Stomach (tissue), 4 donors: Measurements from ENCODE around the gene LGALS9.

Experiments used
- EP300 ChIP-seq: sonication (generic); formaldehyde crosslinking; IDR thresholded peaks from one replicate; pipeline ENCODE4 v1.6.1; 2017; ENCODE audit warnings: antibody characterized with exemption
- POLR2A ChIP-seq, 4 donors: fragments of 450-650 bp; IDR thresholded peaks; one replicate each; pipeline ENCODE4 v1.6.1; 2016; ENCODE audit warnings: antibody characterized with exemption in 4 of 4, control low read depth in 2 of 4, mild to moderate bottlenecking in 1 of 4, moderate library complexity in 1 of 4
- POLR2AphosphoS5 ChIP-seq, 3 donors: sonication (generic); formaldehyde crosslinking; IDR thresholded peaks; one replicate each; pipeline ENCODE4 v1.6.1; 2016; ENCODE audit warnings: antibody characterized with exemption in 3 of 3
- TF ChIP-seq, protein P1 (sequence below), 7 experiments: fragments of 450-650 bp in 4 of 7; fragments of 200-600 bp in 3 of 7; sonication (generic) in 3 of 7; IDR thresholded peaks; one replicate each; pipeline ENCODE4 v1.5.1; 2016 to 2019; ENCODE audit warnings: antibody characterized with exemption in 7 of 7, control low read depth in 2 of 7, mild to moderate bottlenecking in 1 of 7

DNA sequence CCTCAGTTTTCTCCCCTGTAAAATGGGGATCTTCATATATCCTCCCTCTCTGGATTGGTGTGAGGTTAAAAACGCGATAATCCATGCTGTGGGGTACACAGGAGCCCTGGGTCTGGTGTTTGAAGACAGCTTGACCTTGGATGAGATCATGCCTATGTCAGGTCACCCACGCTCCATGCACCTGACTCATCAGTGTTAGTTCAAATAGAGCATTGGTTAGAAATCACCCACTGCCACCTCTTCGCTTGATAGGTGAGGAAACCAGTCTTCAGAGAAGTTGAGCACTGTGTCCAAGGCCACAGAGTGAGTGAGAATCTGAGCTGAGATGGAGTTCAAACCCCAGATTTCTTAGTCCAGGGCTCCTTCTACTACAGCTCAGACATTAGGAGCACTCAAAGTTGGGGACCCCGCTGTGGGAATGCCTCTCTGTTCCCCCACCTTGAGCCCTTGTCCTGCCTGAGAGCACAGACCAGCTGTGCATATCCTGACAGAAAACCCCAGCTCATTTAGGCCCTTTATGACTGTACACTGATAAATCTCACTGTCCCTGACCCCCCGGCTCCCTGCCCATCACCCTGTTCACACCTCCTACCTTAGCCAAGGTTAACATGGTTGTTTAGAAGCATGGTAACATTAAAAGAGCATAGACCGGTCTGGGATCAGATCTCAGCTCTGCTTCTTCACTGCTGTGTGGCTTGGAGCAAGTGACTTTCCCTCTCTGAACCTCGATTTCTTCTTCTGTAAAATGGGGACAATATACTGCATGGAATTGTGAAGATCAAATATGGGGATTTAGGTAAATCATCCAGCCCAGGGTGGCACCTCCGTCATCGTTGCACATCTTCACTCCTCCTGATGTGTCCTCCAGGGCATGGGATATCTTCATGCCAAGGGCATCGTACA, 22.4 kb upstream of the LGALS9 start:
- TF ChIP-seq EP300 (no peak), POLR2AphosphoS5 (IDR thresholded peaks at IDR 0.05) (no peak), POLR2A (IDR thresholded peaks at IDR 0.05) (no peak)
- TF ChIP-seq, protein P1, sequence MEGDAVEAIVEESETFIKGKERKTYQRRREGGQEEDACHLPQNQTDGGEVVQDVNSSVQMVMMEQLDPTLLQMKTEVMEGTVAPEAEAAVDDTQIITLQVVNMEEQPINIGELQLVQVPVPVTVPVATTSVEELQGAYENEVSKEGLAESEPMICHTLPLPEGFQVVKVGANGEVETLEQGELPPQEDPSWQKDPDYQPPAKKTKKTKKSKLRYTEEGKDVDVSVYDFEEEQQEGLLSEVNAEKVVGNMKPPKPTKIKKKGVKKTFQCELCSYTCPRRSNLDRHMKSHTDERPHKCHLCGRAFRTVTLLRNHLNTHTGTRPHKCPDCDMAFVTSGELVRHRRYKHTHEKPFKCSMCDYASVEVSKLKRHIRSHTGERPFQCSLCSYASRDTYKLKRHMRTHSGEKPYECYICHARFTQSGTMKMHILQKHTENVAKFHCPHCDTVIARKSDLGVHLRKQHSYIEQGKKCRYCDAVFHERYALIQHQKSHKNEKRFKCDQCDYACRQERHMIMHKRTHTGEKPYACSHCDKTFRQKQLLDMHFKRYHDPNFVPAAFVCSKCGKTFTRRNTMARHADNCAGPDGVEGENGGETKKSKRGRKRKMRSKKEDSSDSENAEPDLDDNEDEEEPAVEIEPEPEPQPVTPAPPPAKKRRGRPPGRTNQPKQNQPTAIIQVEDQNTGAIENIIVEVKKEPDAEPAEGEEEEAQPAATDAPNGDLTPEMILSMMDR (IDR thresholded peaks at IDR 0.05): no peak
